GM21825 (cell line): Measurements from ENCODE around the gene LRRC40.
"Not testable (repeated sequence)": the region's sequence is repeated elsewhere in the genome, so short reads cannot be mapped to it uniquely, and the experiment has no call there.

ENCODE experiments used
- ATAC-seq: cut with Tn5 transposase; IDR thresholded peaks from one replicate; pipeline ENCODE4 v1.9.1; 2021; ENCODE audit warnings: mild to moderate bottlenecking, moderate library complexity; ENCODE audit not compliant: unreplicated experiment

Gene LRRC40

DNA sequence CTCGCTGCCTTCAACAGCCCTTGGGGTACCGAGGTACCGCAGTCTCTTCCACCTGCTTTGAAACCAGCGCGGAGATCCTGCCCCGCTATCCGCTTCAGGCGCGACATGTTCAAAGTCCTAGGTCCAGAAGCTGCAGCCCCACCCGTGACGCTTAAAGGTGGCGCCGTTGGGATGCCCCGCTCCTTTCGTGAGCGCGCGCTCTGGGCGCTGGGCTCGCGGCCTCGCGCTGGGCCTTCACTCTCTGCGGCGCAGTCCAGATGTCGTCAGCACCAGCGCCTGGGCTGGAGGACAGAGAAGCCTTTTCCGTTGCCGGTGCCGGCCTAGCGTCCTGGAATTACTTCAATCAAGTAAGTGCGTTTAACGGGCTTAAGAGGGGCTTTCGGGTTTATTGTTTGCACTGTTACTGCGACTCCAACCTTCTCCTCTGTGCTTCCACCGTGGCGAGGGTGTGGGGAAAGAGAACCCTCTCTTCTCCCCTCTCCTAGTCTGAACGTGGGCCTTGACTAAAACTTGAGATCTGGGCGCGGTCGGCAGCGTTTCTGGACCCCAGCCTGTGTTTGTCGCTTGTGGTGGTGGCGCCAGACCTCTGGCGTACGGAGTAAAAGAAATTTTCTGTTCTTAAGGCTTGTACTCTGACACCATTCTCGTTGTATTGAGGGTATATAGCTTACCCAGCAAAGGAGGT is at the start of gene LRRC40:
Gene LRRC40, minus strand, starts transcription at position 146 of the 685 bp plus-strand sequence. Its CDS starts 39 bp downstream, at position 107.
- ATAC-seq, result peak; percentile 89

GRCh38 chr1:70248729-70249128 is 43.4 kb upstream of the LRRC40 start:
- no peak for ATAC-seq

- ATAC-seq, result no peak
Observed at GRCh38 chr1:70247768-70248167, 42.4 kb upstream of the LRRC40 start.

DNA sequence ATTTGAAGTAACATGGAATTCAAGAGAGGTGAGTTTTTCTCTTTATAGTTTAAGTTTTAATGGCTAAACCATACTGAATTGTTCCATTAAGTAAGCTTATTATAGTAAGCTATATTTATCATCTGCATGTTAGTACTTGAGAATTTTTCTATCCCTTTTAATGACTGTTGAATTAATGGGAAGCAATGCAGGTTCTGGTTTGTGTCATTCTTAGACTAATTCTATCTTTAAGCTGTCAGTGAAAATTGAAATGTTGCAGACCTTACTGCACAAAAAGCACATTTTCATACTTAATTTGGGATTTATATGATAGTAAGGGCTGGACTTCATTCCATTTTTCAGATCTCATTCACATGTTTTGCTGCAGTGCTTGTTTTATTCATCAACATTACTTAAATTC is 41.7 kb upstream of the LRRC40 start:
- ATAC-seq, result no peak

DNA sequence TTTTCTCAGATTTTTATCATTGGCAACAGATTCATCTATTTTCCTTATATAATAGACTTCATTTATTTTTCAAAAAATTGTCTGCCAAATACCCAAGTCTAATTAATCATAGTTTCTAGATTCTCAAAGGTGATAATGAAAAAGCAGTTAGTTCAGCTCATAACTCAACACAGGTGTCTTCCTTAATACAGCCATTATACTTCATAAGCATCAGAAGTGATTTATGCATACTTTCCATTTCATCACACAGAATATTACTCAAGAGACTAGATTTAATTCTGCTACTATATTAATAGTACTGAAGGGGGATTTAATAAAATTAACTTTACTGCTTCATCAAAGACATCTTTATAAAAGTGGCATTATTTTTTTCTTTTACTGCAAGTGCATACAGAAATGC is 34.6 kb upstream of the LRRC40 start:
- ATAC-seq, result no peak

DNA sequence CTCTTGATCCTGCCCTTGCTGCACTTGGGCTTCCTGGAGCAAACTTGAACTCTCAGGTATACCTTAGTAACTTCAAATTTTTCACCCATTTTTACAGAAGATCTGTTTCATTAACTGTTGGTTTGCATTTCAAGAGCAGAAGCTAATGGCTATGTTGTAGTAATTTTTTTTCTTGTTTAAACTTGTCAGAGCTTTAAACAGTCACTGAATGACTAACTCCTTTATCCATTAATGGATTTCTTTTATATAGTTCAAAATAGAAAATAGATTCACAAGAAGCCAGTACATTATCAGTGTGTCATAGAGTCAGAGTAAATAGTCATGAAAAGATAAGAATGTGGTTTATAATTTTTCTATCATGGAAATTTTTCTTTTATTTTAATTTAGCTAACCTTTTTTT is 29.4 kb upstream of the LRRC40 start:
- no peak for ATAC-seq

- no peak for ATAC-seq
Observed at GRCh38 chr1:70231475-70231874, 26.1 kb upstream of the LRRC40 start.

DNA sequence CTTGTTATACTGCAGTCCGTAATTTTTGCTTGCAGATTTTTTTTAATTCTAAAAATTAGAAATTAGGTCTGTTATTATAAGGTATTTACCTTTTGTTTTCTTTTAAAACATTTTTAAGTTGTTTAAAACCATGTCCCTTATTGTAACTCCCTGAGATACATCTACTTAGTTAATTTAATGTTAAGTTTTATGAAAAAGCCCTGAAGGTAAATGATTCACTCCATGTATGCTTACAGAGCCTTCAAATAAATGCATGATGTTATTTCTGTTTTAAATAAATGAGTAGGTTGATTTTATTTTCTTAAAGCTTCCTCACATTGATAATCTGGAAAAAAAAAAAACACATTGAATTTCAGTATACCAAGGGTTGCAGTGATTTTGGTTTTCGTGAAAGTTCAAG is 23.3 kb upstream of the LRRC40 start:
- no peak for ATAC-seq

DNA sequence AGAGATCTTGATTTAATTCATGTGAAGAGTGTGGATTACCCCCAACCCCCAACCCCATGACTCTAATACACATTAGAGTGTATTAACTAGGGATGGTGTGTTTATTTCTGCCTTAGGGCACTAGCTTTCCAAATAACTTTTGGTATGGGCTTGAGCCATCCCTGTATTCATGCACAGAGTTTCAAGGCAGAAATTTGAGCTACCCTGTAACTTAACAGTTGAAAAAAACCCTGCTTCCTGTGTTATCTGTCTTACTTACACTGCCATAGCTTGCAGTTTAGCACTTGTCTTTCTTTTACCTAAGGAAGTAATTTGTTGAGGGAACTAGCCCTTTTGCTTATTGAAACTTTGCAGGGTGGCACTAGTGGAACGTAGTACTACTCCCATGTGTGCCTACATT is 22.1 kb upstream of the LRRC40 start:
- ATAC-seq, result peak; percentile 50

- ATAC-seq, result no peak
Observed at GRCh38 chr1:70224954-70225353, 19.6 kb upstream of the LRRC40 start.

GRCh38 chr1:70222716-70223235 is 17.4 kb upstream of the LRRC40 start:
- no peak for ATAC-seq

DNA sequence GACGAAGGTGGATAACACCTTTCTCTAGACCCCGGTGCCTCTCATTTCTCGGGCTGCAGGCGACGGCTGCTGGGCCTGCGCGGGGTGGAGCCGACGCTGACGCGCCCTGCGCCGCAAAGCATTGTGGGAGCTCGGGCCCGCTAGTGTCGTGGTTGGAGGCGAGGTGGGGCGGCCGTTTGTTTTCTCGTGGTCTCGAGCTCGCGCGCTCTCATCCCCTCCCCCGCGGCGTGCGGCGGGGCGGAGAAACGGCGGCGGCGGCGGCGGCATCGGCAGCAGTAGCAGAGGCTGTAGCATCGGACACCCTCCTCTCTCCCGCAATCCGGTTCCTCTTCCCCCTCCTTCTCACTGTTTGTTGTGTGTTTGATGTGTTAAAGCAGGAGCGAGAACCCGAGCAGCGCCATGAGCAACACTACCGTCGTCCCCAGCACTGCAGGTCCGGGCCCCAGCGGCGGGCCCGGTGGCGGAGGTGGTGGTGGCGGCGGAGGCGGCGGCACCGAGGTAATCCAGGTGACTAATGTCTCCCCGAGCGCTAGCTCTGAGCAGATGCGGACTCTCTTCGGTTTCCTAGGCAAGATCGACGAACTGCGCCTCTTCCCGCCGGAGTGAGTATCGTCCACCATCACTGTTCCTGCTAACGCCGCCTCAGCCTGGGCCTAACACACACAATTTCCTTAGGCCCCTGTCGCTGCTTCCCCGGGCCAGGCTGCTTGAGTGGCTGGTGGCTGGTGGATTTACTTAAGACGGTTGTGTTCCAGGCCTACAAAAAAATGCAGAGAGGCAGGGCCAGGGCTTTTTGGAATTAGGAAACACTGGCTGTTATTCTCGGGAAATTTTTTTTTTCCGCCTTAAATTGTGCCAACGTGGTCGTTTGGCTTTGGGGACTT is 16.1 kb upstream of the LRRC40 start, which contains the start of gene SRSF11:
Gene SRSF11, plus strand, starts transcription at position 143 of the 884 bp plus-strand sequence. Its CDS starts 257 bp downstream, at position 400.
- peak; percentile 95 for ATAC-seq

GRCh38 chr1:70220517-70221237 is 15.3 kb upstream of the LRRC40 start:
- ATAC-seq, result peak; percentile 3

GRCh38 chr1:70220015-70220414 is 14.6 kb upstream of the LRRC40 start:
- no peak for ATAC-seq

- no peak for ATAC-seq
Observed at GRCh38 chr1:70211541-70211940, 6.2 kb upstream of the LRRC40 start.

DNA sequence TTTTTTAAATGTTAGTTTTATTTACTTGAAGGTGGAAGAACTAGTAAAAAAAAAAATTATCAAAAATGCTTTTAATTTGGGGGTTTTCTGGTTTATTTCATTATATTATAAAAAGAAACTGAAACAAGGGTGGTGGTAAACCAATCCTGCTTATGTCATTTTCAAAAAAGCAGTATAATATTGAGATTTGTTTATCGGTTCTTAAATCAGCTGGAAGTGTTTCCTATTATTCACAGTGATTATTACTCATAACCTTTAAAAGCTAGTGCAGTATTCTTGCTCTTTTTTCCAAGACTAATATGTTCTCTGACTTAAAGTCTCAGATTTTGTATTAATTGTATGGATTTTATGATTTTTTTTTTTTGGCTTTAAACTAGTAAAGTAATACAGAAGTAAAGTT is 5.4 kb upstream of the LRRC40 start:
- no peak for ATAC-seq

DNA sequence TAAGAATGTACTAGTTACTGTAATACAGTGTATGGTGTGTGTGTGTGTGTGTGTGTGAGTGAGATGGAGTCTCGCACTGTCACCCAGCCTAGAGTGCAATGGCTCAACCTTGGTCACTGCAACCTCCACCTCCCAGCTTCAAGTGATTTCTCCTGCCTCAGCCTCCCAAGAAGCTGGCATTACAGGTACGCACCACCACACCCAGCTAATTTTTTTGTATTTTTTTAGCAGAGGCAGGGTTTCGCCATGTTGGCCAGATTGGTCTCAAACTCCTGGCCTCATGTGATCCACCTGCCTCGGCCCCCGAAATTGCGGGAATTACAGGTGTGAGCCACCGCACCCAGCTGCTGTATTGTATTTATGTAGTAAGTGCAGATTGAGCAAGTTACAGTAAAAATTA is 2.9 kb upstream of the LRRC40 start:
- ATAC-seq, result no peak

DNA sequence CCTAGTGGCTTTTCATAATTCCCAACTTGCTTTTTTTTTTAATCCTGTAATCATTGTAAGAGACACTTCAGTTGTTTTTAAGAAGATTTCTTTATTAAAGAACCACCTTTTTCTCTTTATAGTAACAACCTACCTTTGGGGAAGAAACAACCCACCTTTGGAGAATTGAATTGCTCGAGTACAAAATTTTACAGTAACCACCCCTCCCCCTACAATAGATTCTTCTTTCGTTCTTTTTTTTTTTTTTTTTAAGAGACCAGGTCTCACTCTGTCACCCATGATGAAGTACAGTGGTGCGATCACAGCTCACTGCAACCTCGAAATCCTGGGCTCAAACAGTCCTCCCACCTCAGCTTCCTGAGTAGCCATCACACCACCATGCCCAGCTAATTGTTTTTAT is 2.1 kb upstream of the LRRC40 start:
- no peak for ATAC-seq

GRCh38 chr1:70206833-70207232 is 1.5 kb upstream of the LRRC40 start:
- not testable (repeated sequence) for ATAC-seq

DNA sequence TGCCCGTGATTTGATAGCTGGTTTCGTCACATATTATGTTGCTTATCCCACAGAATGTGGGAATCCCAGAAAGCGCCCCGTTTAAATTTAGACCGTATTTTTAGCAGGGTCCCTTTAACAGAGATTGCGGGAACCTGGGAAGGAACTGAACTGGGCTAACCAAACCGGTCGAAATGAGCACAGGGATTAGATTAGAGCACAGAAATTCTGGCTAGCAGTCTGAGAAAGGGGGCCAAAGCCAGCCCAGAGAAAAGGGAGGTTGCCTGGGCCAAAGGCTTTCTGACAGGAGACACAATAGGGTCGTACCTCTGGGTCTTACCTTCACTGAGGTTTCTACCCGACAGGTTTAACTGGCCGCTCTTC is 327 bp downstream of the LRRC40 start:
- peak; percentile 29 for ATAC-seq

GRCh38 chr1:70204600-70204999 is 779 bp downstream of the LRRC40 start:
- ATAC-seq, result no peak
